GM23338 (cell line): ENCODE measurements around the gene TTBK1. TPM values are rescaled to one million over a fixed set of nuclear protein-coding genes. Genes with fewer than 3 reads are reported as not detected.

ENCODE experiments used
- ATAC-seq: fragments of 200-7000 bp; cut with Tn5 transposase; 3 replicates; pipeline ENCODE4 v1.9.1; 2020
- DNase-seq: peaks from one replicate; pipeline ENCODE4 v3.0.0-alpha.2; 2015; ENCODE audit warnings: low spot score
- H2AFZ ChIP-seq: fragments of 200-600 bp; sonication (generic); 2 replicates; pipeline ENCODE4 v1.8.0; 2016; ENCODE audit warnings: antibody characterized with exemption, mild to moderate bottlenecking, moderate library complexity
- H3F3A ChIP-seq: fragments of 200-600 bp; sonication (generic); replicated peaks from 2 replicates; pipeline ENCODE4 v1.8.0; 2017; ENCODE audit warnings: antibody characterized with exemption, mixed run types, low read depth
- H3K27ac ChIP-seq: fragments of 200-600 bp; sonication (generic); 2 replicates; pipeline ENCODE4 v1.6.1; 2016; ENCODE audit warnings: low read depth
- H3K27me3 ChIP-seq: fragments of 200-600 bp; sonication (generic); 2 replicates; pipeline ENCODE4 v1.8.0; 2016; ENCODE audit warnings: mild to moderate bottlenecking, mixed run types, moderate library complexity; ENCODE audit not compliant: insufficient read depth
- H3K36me3 ChIP-seq: fragments of 200-600 bp; sonication (generic); 2 replicates; pipeline ENCODE4 v1.8.0; 2016; ENCODE audit warnings: mild to moderate bottlenecking; ENCODE audit not compliant: insufficient read depth
- H3K4me1 ChIP-seq: fragments of 200-600 bp; sonication (generic); 2 replicates; pipeline ENCODE4 v1.8.0; 2016; ENCODE audit warnings: mild to moderate bottlenecking, moderate library complexity; ENCODE audit not compliant: insufficient read depth
- H3K4me2 ChIP-seq: fragments of 200-600 bp; sonication (generic); 2 replicates; pipeline ENCODE4 v1.7.1; 2017; ENCODE audit warnings: mixed run types
- H3K4me3 ChIP-seq: fragments of 200-600 bp; sonication (generic); 2 replicates; pipeline ENCODE4 v1.6.1; 2016; ENCODE audit warnings: mixed run types
- H3K79me2 ChIP-seq: fragments of 200-600 bp; sonication (generic); replicated peaks from 2 replicates; pipeline ENCODE4 v1.8.0; 2017; ENCODE audit warnings: mild to moderate bottlenecking; ENCODE audit not compliant: insufficient read depth
- H3K9me2 ChIP-seq: fragments of 200-600 bp; sonication (generic); 2 replicates; pipeline ENCODE4 v1.8.0; 2017; ENCODE audit not compliant: insufficient read depth
- H4K20me1 ChIP-seq: fragments of 200-600 bp; sonication (generic); replicated peaks from 2 replicates; pipeline ENCODE4 v1.8.0; 2017; ENCODE audit warnings: mild to moderate bottlenecking; ENCODE audit not compliant: insufficient read depth
- H3K27ac Mint-ChIP-seq: 2 replicates; pipeline ENCODE4 v1.8.0; 2020; ENCODE audit warnings: inconsistent platforms, mild to moderate bottlenecking, moderate library complexity, mixed read lengths
- H3K27me3 Mint-ChIP-seq: 3 replicates; pipeline ENCODE4 v1.8.0; 2022; ENCODE audit warnings: low read depth, mild to moderate bottlenecking, moderate library complexity, mixed read lengths, inconsistent platforms; ENCODE audit not compliant: insufficient read depth, poor library complexity
- H3K36me3 Mint-ChIP-seq: 3 replicates; pipeline ENCODE4 v1.8.0; 2021; ENCODE audit warnings: low read depth, mild to moderate bottlenecking, inconsistent platforms, moderate library complexity, mixed read lengths
- H3K4me1 Mint-ChIP-seq: 3 replicates; pipeline ENCODE4 v1.8.0; 2020; ENCODE audit warnings: mild to moderate bottlenecking, inconsistent platforms, mixed read lengths
- H3K4me3 Mint-ChIP-seq: 3 replicates; pipeline ENCODE4 v1.8.0; 2021; ENCODE audit warnings: moderate library complexity, mild to moderate bottlenecking, inconsistent platforms, mixed read lengths
- H3K9me3 Mint-ChIP-seq: 3 replicates; pipeline ENCODE4 v1.8.0; 2020; ENCODE audit warnings: moderate library complexity, mild to moderate bottlenecking, inconsistent platforms, mixed read lengths
- CREB1 ChIP-seq: fragments of 250-450 bp; sonication (Bioruptor Pico); IDR thresholded peaks from 2 replicates; pipeline ENCODE4 v1.5.0; 2020; ENCODE audit warnings: low read depth, mild to moderate bottlenecking, moderate library complexity
- EZH2phosphoT487 ChIP-seq: fragments of 200-600 bp; sonication (generic); IDR thresholded peaks from one replicate; pipeline ENCODE4 v1.8.1; 2018; ENCODE audit warnings: antibody characterized with exemption; ENCODE audit not compliant: unreplicated experiment
- JUNB ChIP-seq: IDR thresholded peaks from one replicate; pipeline ENCODE4 v1.6.1; 2016; ENCODE audit warnings: antibody characterized with exemption; ENCODE audit not compliant: unreplicated experiment
- NANOG ChIP-seq: IDR thresholded peaks from 2 replicates; pipeline ENCODE4 v1.6.1; 2016; ENCODE audit warnings: antibody characterized with exemption, borderline replicate concordance
- POLR2AphosphoS5 ChIP-seq: IDR thresholded peaks from 2 replicates; pipeline ENCODE4 v1.6.1; 2016; ENCODE audit warnings: antibody characterized with exemption, low read depth
- REST ChIP-seq: IDR thresholded peaks from one replicate; pipeline ENCODE4 v1.6.1; 2018; ENCODE audit warnings: antibody characterized with exemption; ENCODE audit not compliant: unreplicated experiment
- STAT1 ChIP-seq: IDR thresholded peaks from one replicate; pipeline ENCODE4 v1.6.1; 2016; ENCODE audit warnings: antibody characterized with exemption; ENCODE audit not compliant: unreplicated experiment
- ZNF114 ChIP-seq: fragments of 250-450 bp; sonication (Bioruptor Pico); IDR thresholded peaks from 2 replicates; pipeline ENCODE4 v1.5.0; 2020; ENCODE audit warnings: mild to moderate bottlenecking, moderate library complexity
- ZNF331 ChIP-seq: fragments of 250-450 bp; sonication (Bioruptor Pico); IDR thresholded peaks from 2 replicates; pipeline ENCODE4 v1.5.0; 2020; ENCODE audit warnings: low read depth, mild to moderate bottlenecking, moderate library complexity
- polyA plus RNA-seq: library from polyadenylated mRNA; unstranded; fragments of >200 nt; fragmentation: Nextera tagmentation; extraction: Ambion mirVana; gene quantifications from 2 replicates; pipeline ENCODE4 v1.2.1, GENCODE V29; 2016
- total RNA-seq: library from RNA; depleted of rRNA; stranded (reverse); fragments of >200 nt; shearing (Covaris generic); gene quantifications from 2 replicates; pipeline ENCODE4 v1.2.3, GENCODE V29; 2014
- TF ChIP-seq, protein P1 (sequence below): IDR thresholded peaks from 2 replicates; pipeline ENCODE4 v1.6.1; 2016; ENCODE audit warnings: antibody characterized with exemption

The TTBK1 gene
- total and polyA plus RNA-seq, 2 experiments from 2014 or later: 0.29 to 1.1 TPM

- TF ChIP-seq CREB1 (CRISPR knock-in tag): no peak
- TF ChIP-seq, protein P1, sequence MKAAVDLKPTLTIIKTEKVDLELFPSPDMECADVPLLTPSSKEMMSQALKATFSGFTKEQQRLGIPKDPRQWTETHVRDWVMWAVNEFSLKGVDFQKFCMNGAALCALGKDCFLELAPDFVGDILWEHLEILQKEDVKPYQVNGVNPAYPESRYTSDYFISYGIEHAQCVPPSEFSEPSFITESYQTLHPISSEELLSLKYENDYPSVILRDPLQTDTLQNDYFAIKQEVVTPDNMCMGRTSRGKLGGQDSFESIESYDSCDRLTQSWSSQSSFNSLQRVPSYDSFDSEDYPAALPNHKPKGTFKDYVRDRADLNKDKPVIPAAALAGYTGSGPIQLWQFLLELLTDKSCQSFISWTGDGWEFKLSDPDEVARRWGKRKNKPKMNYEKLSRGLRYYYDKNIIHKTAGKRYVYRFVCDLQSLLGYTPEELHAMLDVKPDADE: no peak
These were observed 68.4 kb downstream of the TTBK1 start (continued) for GRCh38 chr6:43311666-43312065.

DNA sequence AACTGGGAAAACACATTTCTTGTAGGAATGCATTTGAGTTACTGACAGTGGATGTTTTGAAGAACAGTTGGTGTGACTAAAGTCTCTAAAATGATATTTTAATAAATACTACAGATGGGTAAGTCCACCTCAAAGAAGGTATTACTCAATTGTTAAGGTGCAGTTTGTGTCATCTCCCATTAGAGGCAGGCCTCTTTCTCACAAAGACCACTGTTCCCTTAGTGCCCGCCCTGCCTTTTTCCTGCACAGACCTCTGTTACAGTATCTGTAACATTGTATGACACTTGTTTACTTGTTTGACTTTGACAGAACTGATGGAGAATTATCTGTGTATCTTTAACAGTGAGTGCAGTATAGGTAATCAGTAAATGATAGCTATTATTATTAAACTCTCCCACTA is 70.5 kb downstream of the TTBK1 start:
- Mint-ChIP-seq H3K4me1 (peaks cover 21% of the 10 kb centered on the region), H3K4me3 (no peak overlapping the region)

GRCh38 chr6:43318011-43318410 is 74.7 kb downstream of the TTBK1 start:
- ATAC-seq (no peak), DNase-seq (no peak)
- H3K4me3 Mint-ChIP-seq: no peak overlapping the region
- Histone ChIP-seq H3K27me3 (no peaks in the 10 kb centered on the region), H3K36me3 (no peaks in the 10 kb centered on the region), H3K79me2 (no peaks in the 10 kb centered on the region), H4K20me1 (no peaks in the 10 kb centered on the region), H3K4me1 (peaks cover 13% of the 10 kb centered on the region), H3F3A (no peaks in the 10 kb centered on the region), H3K27ac (no peak overlapping the region), H3K4me2 (peak overlapping the region; percentile 68), H2AFZ (no peak overlapping the region), H3K4me3 (no peak overlapping the region), H3K9me2 (no peaks in the 10 kb centered on the region; the same call in 1 of the 2 replicates)
- H3K4me1 Mint-ChIP-seq: peaks cover 18% of the 10 kb centered on the region
- peak overlapping the region; percentile 56; the same call in 1 of the 2 replicates for H3K27ac Mint-ChIP-seq
- no peaks in the 10 kb centered on the region for H3K27me3 Mint-ChIP-seq
- no peaks in the 10 kb centered on the region for H3K36me3 Mint-ChIP-seq
- no peaks in the 10 kb centered on the region for H3K9me3 Mint-ChIP-seq
- no peak for TF ChIP-seq CREB1 (CRISPR knock-in tag)
- TF ChIP-seq STAT1: no peak
- no peak for TF ChIP-seq REST
- TF ChIP-seq NANOG: no peak
- TF ChIP-seq ZNF331 (CRISPR knock-in tag): no peak
- TF ChIP-seq ZNF114: no peak
- TF ChIP-seq, protein P1: no peak
- TF ChIP-seq EZH2phosphoT487: no peak
- no peak for TF ChIP-seq POLR2AphosphoS5

More for the DNA sequence above, 70.5 kb downstream of the TTBK1 start:
- H3K36me3 Mint-ChIP-seq: no peaks in the 10 kb centered on the region
- Histone ChIP-seq H4K20me1 (no peaks in the 10 kb centered on the region), H3K4me2 (no peak overlapping the region), H3K27ac (no peak overlapping the region), H2AFZ (no peak overlapping the region), H3K4me1 (peaks cover 16% of the 10 kb centered on the region), H3K4me3 (no peak overlapping the region), H3K9me2 (no peaks in the 10 kb centered on the region; the same call in 1 of the 2 replicates), H3K79me2 (no peaks in the 10 kb centered on the region), H3K27me3 (no peaks in the 10 kb centered on the region), H3F3A (no peaks in the 10 kb centered on the region), H3K36me3 (no peaks in the 10 kb centered on the region)
- H3K27me3 Mint-ChIP-seq: peaks cover 4% of the 10 kb centered on the region
- ATAC-seq: no peak
- TF ChIP-seq JUNB (no peak), POLR2AphosphoS5 (no peak), REST (no peak)
- no peaks in the 10 kb centered on the region for H3K9me3 Mint-ChIP-seq
- no peak for DNase-seq
- no peak overlapping the region for H3K27ac Mint-ChIP-seq
